Smooth muscle cell of the pulmonary artery (primary cell): ENCODE measurements around the gene TACC2. TPM values are rescaled to one million over a fixed set of nuclear protein-coding genes. Genes with fewer than 3 reads are reported as not detected.

ENCODE experiments used
- total RNA-seq: library from RNA; depleted of rRNA; stranded (reverse); fragments of >200 nt; gene quantifications from 2 replicates; pipeline ENCODE4 v1.2.3, GENCODE V29; 2014

Gene TACC2, protein sequence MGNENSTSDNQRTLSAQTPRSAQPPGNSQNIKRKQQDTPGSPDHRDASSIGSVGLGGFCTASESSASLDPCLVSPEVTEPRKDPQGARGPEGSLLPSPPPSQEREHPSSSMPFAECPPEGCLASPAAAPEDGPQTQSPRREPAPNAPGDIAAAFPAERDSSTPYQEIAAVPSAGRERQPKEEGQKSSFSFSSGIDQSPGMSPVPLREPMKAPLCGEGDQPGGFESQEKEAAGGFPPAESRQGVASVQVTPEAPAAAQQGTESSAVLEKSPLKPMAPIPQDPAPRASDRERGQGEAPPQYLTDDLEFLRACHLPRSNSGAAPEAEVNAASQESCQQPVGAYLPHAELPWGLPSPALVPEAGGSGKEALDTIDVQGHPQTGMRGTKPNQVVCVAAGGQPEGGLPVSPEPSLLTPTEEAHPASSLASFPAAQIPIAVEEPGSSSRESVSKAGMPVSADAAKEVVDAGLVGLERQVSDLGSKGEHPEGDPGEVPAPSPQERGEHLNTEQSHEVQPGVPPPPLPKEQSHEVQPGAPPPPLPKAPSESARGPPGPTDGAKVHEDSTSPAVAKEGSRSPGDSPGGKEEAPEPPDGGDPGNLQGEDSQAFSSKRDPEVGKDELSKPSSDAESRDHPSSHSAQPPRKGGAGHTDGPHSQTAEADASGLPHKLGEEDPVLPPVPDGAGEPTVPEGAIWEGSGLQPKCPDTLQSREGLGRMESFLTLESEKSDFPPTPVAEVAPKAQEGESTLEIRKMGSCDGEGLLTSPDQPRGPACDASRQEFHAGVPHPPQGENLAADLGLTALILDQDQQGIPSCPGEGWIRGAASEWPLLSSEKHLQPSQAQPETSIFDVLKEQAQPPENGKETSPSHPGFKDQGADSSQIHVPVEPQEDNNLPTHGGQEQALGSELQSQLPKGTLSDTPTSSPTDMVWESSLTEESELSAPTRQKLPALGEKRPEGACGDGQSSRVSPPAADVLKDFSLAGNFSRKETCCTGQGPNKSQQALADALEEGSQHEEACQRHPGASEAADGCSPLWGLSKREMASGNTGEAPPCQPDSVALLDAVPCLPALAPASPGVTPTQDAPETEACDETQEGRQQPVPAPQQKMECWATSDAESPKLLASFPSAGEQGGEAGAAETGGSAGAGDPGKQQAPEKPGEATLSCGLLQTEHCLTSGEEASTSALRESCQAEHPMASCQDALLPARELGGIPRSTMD (N-terminal part only)
- total RNA-seq, result 5.7 and 8.8 TPM in 2 replicates

DNA sequence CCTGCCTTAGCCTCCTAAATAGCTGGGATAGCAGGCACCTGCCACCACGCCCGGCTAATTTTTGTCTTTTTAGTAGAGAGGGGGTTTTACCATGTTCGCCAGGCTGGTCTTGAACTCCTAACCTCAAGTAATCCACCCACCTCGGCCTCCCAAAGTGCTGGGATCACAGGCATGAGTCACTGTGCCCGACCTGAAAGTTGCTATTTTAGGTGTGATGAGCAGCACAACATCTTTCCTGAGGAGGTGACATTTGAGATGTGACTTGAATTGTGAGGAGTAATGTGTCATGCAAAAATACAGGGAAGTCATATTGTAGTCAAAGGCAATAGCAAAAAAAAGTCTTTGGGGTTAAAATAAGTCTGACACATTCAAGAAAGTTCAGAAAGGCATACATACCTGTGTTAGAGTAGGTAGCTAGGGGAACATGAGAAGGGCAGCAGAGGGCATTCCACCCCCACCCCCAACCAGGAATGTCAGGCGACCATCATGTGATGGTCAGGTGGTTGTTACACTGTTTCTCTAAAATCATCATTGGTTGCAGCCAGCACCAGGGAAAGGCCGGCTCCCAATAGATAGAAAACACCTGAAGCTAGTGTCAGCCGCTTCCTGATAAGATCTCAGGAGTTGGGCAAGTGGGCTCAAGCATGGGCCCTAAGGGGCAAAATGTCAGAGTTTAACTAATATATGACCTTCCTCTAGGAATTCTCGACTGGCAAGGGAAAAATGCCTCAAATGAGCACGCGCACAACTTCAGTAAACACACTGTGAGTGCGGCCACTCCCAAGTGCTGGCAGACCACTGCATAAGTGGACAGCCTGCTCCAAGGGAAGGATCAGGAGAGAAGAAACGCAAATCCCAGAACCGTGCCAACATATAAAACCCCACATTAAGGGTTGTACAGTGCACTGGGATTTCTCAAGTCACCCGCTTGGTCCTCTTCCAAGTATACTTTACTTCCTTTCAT is at the start of gene TACC2:
Gene TACC2, plus strand, starts transcription at position 803 of the 964 bp plus-strand sequence. CDS start 32,819 bp downstream, outside the sequence.

DNA sequence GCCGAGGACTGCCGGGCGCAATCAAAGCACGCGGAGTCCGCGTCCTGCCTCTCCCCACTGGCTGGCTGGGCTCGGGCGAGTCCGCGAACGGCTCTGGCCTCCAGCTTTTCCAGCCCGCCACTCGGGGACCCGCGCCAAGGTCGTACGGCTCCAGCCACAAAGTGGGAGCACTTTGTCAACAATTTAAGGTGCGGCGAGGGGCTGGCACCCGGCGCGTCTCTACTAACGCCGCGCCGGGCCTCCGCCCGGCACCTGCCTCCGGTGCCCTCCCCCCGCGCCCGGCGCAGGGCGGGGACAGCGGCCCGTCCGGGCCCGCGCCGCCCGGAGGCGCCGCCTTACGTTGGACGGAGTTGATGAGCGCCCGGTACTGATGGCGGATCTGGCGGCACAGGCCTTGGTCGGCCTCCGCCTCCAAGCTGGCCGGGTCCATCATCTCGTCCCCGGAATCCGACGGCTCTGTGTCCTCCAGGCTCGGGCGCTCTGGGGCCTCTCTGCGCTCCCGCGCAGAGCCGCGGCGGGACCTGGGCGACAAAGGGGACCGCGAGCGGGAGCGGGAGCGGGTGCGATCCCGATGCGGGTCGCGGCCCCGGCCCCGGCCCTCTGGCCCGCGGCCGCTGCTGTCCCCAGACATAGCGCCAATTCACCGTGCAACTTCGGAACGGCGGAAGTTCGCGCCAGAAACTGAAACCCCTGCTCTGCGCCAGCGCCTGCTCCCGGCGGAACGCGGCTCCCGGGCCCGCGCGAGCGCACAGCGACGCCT is 14.2 kb upstream of the TACC2 start, which contains the start of gene NSMCE4A:
Gene NSMCE4A, minus strand, starts transcription at position 683 of the 760 bp plus-strand sequence. Its CDS starts 52 bp downstream, at position 631.

DNA sequence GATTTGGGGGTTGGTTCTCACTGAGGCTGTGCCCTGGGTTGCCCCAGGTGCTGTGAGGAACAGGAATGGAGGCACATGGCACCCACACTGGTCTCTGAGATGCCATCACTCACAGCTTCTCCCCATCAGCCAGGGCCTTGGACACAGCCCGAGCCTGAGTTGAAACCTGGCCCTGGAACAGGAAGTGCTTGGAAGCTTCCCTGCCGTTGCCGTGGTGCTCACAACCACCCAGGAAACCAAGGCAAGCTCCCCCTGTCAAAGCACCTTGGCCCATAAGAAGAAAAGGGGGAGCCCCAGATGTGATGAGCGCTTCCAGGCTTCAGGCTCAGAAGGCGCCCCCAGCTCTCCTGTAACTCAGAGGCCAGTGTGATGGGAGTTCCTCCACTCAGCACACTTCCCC is 282.1 kb downstream of the TACC2 start, which contains the start of gene BTBD16:
Gene BTBD16, plus strand, starts transcription at position 221 of the 400 bp plus-strand sequence. CDS start 3,786 bp downstream, outside the sequence.

Other genes starting within 250 kb of the TACC2 start
- 29.0 and 30.2 TPM in 2 replicates for gene ATE1, start 61.1 kb upstream of the TACC2 start, total RNA-seq
- 11.5 and 12.6 TPM in 2 replicates for gene NSMCE4A, start 13.9 kb upstream of the TACC2 start, total RNA-seq